Neural cell (in vitro differentiated cells): ENCODE data around the gene TSPAN31.

Experiments used
- CTCF ChIP-seq: fragments of 450-650 bp; IDR thresholded peaks from 2 replicates; pipeline ENCODE4 v1.5.1; 2014; ENCODE audit warnings: antibody characterized with exemption, mild to moderate bottlenecking, moderate library complexity; ENCODE audit not compliant: poor library complexity, severe bottlenecking
- EZH2 ChIP-seq: fragments of 200-600, 300-800 bp; shearing (Covaris generic), sonication (generic); IDR thresholded peaks from 2 replicates; pipeline ENCODE4 v1.6.1; 2014; ENCODE audit warnings: antibody characterized with exemption, low read length, borderline replicate concordance, mild to moderate bottlenecking; ENCODE audit not compliant: insufficient read depth, poor library complexity, severe bottlenecking

DNA sequence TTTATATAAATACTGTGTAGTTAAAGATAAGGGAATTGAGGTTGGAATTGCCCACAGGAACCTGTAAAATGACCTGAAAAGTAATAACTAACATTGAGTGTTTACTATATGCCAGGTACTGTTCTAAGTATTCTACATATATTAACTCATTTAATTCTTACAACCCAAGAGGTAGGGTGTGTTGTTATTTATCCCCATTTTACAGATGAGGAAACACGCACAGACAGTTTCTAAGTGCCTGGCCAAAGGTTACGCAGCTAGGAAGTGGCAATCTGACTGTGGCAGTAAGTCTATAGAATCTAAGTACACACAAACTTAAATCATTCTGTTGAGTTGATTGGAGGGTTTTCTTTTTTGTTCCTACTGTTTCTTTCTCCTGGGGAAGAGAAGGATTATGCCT, 1.1 kb upstream of the TSPAN31 start:
- TF ChIP-seq CTCF (no peak), EZH2 (no peak)
